ENCODE measurements around the gene PACSIN2. TPM values are rescaled to one million over a fixed set of nuclear protein-coding genes. Genes with fewer than 3 reads are reported as not detected.

PACSIN2 gene
- total and polyA plus RNA-seq, 4 donors = 40.3 to 149 (median 84.0) TPM

GRCh38 chr22:42841444-42841843, 173.5 kb downstream of the PACSIN2 start:
- ATAC-seq (ENCODE audit: insufficient read depth, low FRiP score) = no peak
- WGBS, 2 donors = 57 to 83% methylated on average over 3 of the region's 3 CpGs
- peaks cover 6 to 25% (median 17%) of the 10 kb centered on the region in 4 donors for H3K36me3 ChIP-seq (ENCODE audit: control insufficient read depth in 4 of 4, insufficient read depth in 4 of 4, low read length in 4 of 4)
- no peak overlapping the region for H3K4me3 ChIP-seq
- DNase-seq = no peak
- TF ChIP-seq CTCF (IDR thresholded peaks at IDR 0.05; ENCODE audit: control extremely low read depth, extremely low read depth) = no peak
- no peak overlapping the region for H3K27ac ChIP-seq (ENCODE audit: low read depth in 1 of 2, low read length in 1 of 2)
- H3K9me3 ChIP-seq (ENCODE audit: control insufficient read depth in 4 of 4, insufficient read depth in 3 of 4, low read length in 3 of 4) = no peaks in the 10 kb centered on the region
- no peak overlapping the region for H3K9ac ChIP-seq (ENCODE audit: insufficient read depth in 1 of 2, low read length in 2 of 2)
- H3K27me3 ChIP-seq (ENCODE audit: control insufficient read depth in 3 of 3, insufficient read depth in 3 of 3, low read length in 2 of 3) = no peaks in the 10 kb centered on the region
- H3K4me1 ChIP-seq (ENCODE audit: control insufficient read depth in 5 of 5, insufficient read depth in 5 of 5, low read length in 5 of 5) = peaks cover 0 to 5% (median 0%) of the 10 kb centered on the region in 5 donors

- Histone ChIP-seq H3K36me3 (ENCODE audit: control insufficient read depth in 4 of 4, insufficient read depth in 4 of 4, low read length in 4 of 4) (peaks cover 9 to 29% (median 22%) of the 10 kb centered on the region in 4 donors), H3K27me3 (ENCODE audit: control insufficient read depth in 3 of 3, insufficient read depth in 3 of 3, low read length in 2 of 3) (no peaks in the 10 kb centered on the region)
Observed at GRCh38 chr22:42837556-42837955, 177.4 kb downstream of the PACSIN2 start.

GRCh38 chr22:42836026-42836425, 178.9 kb downstream of the PACSIN2 start:
- ATAC-seq (ENCODE audit: insufficient read depth, low FRiP score) (no peak), DNase-seq (no peak)
- H3K36me3 ChIP-seq (ENCODE audit: control insufficient read depth in 4 of 4, insufficient read depth in 4 of 4, low read length in 4 of 4) = peaks cover 15 to 28% (median 25%) of the 10 kb centered on the region in 4 donors
- TF ChIP-seq CTCF (IDR thresholded peaks at IDR 0.05; ENCODE audit: control extremely low read depth, extremely low read depth) = no peak
- 97 to 99% methylated on average over 5 of the region's 5 CpGs for WGBS, 2 donors
- H3K4me3 ChIP-seq = no peak overlapping the region
- H3K9ac ChIP-seq (ENCODE audit: insufficient read depth in 1 of 2, low read length in 2 of 2) = no peak overlapping the region
- no peaks in the 10 kb centered on the region for H3K9me3 ChIP-seq (ENCODE audit: control insufficient read depth in 4 of 4, insufficient read depth in 3 of 4, low read length in 3 of 4)
- no peaks in the 10 kb centered on the region for H3K4me1 ChIP-seq (ENCODE audit: control insufficient read depth in 5 of 5, insufficient read depth in 5 of 5, low read length in 5 of 5)
- no peaks in the 10 kb centered on the region for H3K27me3 ChIP-seq (ENCODE audit: control insufficient read depth in 3 of 3, insufficient read depth in 3 of 3, low read length in 2 of 3)
- no peak overlapping the region for H3K27ac ChIP-seq (ENCODE audit: low read depth in 1 of 2, low read length in 1 of 2)

More at GRCh38 chr22:42837556-42837955, 177.4 kb downstream of the PACSIN2 start:
- Histone ChIP-seq H3K4me1 (ENCODE audit: control insufficient read depth in 5 of 5, insufficient read depth in 5 of 5, low read length in 5 of 5) (no peaks in the 10 kb centered on the region), H3K27ac (ENCODE audit: low read depth in 1 of 2, low read length in 1 of 2) (no peak overlapping the region), H3K9me3 (ENCODE audit: control insufficient read depth in 4 of 4, insufficient read depth in 3 of 4, low read length in 3 of 4) (no peaks in the 10 kb centered on the region), H3K9ac (ENCODE audit: insufficient read depth in 1 of 2, low read length in 2 of 2) (no peak overlapping the region), H3K4me3 (no peak overlapping the region)
- no peak for TF ChIP-seq CTCF (IDR thresholded peaks at IDR 0.05; ENCODE audit: control extremely low read depth, extremely low read depth)
- DNase-seq = no peak
- 90 to 97% methylated on average over 4 of the region's 4 CpGs for WGBS, 2 donors
- no peak for ATAC-seq (ENCODE audit: insufficient read depth, low FRiP score)
